ENCODE data around the gene RGSL1. TPM values are rescaled to one million over a fixed set of nuclear protein-coding genes. Genes with fewer than 3 reads are reported as not detected.

Gene RGSL1
- total and polyA plus RNA-seq, 2 donors (not counting 1 experiment from before 2014, with no cell fraction given): not detected

GRCh38 chr1:182515556-182515955 is 65.6 kb downstream of the RGSL1 start:
- TF ChIP-seq EZH2 (IDR thresholded peaks at IDR 0.05; ENCODE audit: low read length, missing control alignments) (no peak), CTCF (conservative IDR thresholded peaks at IDR 0.05 in 1 of 2, IDR thresholded peaks at IDR 0.05 in 1 of 2; ENCODE audit: low read depth in 1 of 2, low read length in 2 of 2) (no peak)
- Histone ChIP-seq H2AFZ (ENCODE audit: low read length) (no peak overlapping the region), H4K20me1 (ENCODE audit: control insufficient read depth, extremely low read depth, insufficient read depth, low read length) (no peaks in the 10 kb centered on the region), H3K4me2 (ENCODE audit: extremely low read depth, insufficient read depth, low read length) (no peak overlapping the region), H3K27ac (ENCODE audit: insufficient read depth, low read length) (no peak overlapping the region), H3K27me3 (ENCODE audit: control insufficient read depth, insufficient read depth, low read length) (no peaks in the 10 kb centered on the region), H3K9me3 (ENCODE audit: control insufficient read depth, insufficient read depth, low read depth, low read length) (no peaks in the 10 kb centered on the region), H3K36me3 (ENCODE audit: control insufficient read depth, insufficient read depth, low read length) (no peaks in the 10 kb centered on the region), H3K4me3 (replicated peaks in 1 of 4; ENCODE audit: control extremely low read depth in 1 of 4, insufficient read depth in 1 of 4, low read depth in 3 of 4, low read length in 4 of 4) (no peak overlapping the region), H3K79me2 (ENCODE audit: control insufficient read depth, insufficient read depth, low read length) (no peaks in the 10 kb centered on the region), H3K4me1 (ENCODE audit: control insufficient read depth, extremely low read depth, insufficient read depth, low read length) (no peaks in the 10 kb centered on the region), H3K9ac (ENCODE audit: insufficient read depth, low read length) (no peak overlapping the region)
- DNase-seq (ENCODE audit: low read depth in 2 of 2): no peak

- Histone ChIP-seq H2AFZ (ENCODE audit: low read length) (no peak overlapping the region), H3K9ac (ENCODE audit: insufficient read depth, low read length) (no peak overlapping the region), H3K36me3 (ENCODE audit: control insufficient read depth, insufficient read depth, low read length) (no peaks in the 10 kb centered on the region), H3K9me3 (ENCODE audit: control insufficient read depth, insufficient read depth, low read depth, low read length) (no peaks in the 10 kb centered on the region), H3K4me3 (replicated peaks in 1 of 4; ENCODE audit: control extremely low read depth in 1 of 4, insufficient read depth in 1 of 4, low read depth in 3 of 4, low read length in 4 of 4) (no peak overlapping the region), H3K27ac (ENCODE audit: insufficient read depth, low read length) (no peak overlapping the region), H3K27me3 (ENCODE audit: control insufficient read depth, insufficient read depth, low read length) (no peaks in the 10 kb centered on the region), H4K20me1 (ENCODE audit: control insufficient read depth, extremely low read depth, insufficient read depth, low read length) (no peaks in the 10 kb centered on the region), H3K79me2 (ENCODE audit: control insufficient read depth, insufficient read depth, low read length) (no peaks in the 10 kb centered on the region), H3K4me2 (ENCODE audit: extremely low read depth, insufficient read depth, low read length) (no peak overlapping the region), H3K4me1 (ENCODE audit: control insufficient read depth, extremely low read depth, insufficient read depth, low read length) (no peaks in the 10 kb centered on the region)
- DNase-seq (ENCODE audit: low read depth in 2 of 2): peak in 1 of 2 donors; percentile 13
- no peak for TF ChIP-seq EZH2 (IDR thresholded peaks at IDR 0.05; ENCODE audit: low read length, missing control alignments)
These were observed 70.8 kb downstream of the RGSL1 start for GRCh38 chr1:182520736-182521135.

- H3K4me2 ChIP-seq (ENCODE audit: extremely low read depth, insufficient read depth, low read length): no peak overlapping the region
These were observed 75.4 kb downstream of the RGSL1 start for GRCh38 chr1:182525342-182525741.

More at GRCh38 chr1:182525342-182525741, 75.4 kb downstream of the RGSL1 start:
- Histone ChIP-seq H3K4me1 (ENCODE audit: control insufficient read depth, extremely low read depth, insufficient read depth, low read length) (no peaks in the 10 kb centered on the region), H3K27ac (ENCODE audit: insufficient read depth, low read length) (no peak overlapping the region), H2AFZ (ENCODE audit: low read length) (no peak overlapping the region), H3K79me2 (ENCODE audit: control insufficient read depth, insufficient read depth, low read length) (no peaks in the 10 kb centered on the region), H3K27me3 (ENCODE audit: control insufficient read depth, insufficient read depth, low read length) (no peaks in the 10 kb centered on the region), H4K20me1 (ENCODE audit: control insufficient read depth, extremely low read depth, insufficient read depth, low read length) (no peaks in the 10 kb centered on the region), H3K36me3 (ENCODE audit: control insufficient read depth, insufficient read depth, low read length) (no peaks in the 10 kb centered on the region), H3K9me3 (ENCODE audit: control insufficient read depth, insufficient read depth, low read depth, low read length) (no peaks in the 10 kb centered on the region), H3K9ac (ENCODE audit: insufficient read depth, low read length) (no peak overlapping the region), H3K4me3 (replicated peaks in 1 of 4; ENCODE audit: control extremely low read depth in 1 of 4, insufficient read depth in 1 of 4, low read depth in 3 of 4, low read length in 4 of 4) (no peak overlapping the region)
- DNase-seq (ENCODE audit: low read depth in 2 of 2): no peak
- TF ChIP-seq CTCF (conservative IDR thresholded peaks at IDR 0.05 in 1 of 2, IDR thresholded peaks at IDR 0.05 in 1 of 2; ENCODE audit: low read depth in 1 of 2, low read length in 2 of 2) (no peak), EZH2 (IDR thresholded peaks at IDR 0.05; ENCODE audit: low read length, missing control alignments) (no peak)

All from fibroblast of lung (primary cell).